H9 (cell line): ENCODE measurements around the gene KIF26A. TPM values are rescaled to one million over a fixed set of nuclear protein-coding genes. Genes with fewer than 3 reads are reported as not detected.

Experiments used
- DNase-seq: peaks from one replicate; pipeline ENCODE4 v3.0.0-alpha.2; 2017
- H2AFZ ChIP-seq: one replicate; pipeline ENCODE4 v1.6.1; 2013; ENCODE audit warnings: mild to moderate bottlenecking, low read length, control low read depth, moderate library complexity
- H2AK5ac ChIP-seq: 2 replicates; pipeline ENCODE4 v1.6.1; 2013; ENCODE audit warnings: low read length, control low read depth, mixed read lengths; ENCODE audit not compliant: insufficient read length
- H2BK120ac ChIP-seq: one replicate; pipeline ENCODE4 v1.6.1; 2013; ENCODE audit warnings: low read depth, mild to moderate bottlenecking, low read length, control low read depth, inconsistent platforms; ENCODE audit not compliant: poor library complexity, severe bottlenecking
- H2BK12ac ChIP-seq: 2 replicates; pipeline ENCODE4 v1.6.1; 2013; ENCODE audit warnings: low read length, control low read depth, mixed read lengths, low read depth; ENCODE audit not compliant: insufficient read length
- H2BK15ac ChIP-seq: 2 replicates; pipeline ENCODE4 v1.6.1; 2013; ENCODE audit warnings: low read depth, low read length, control low read depth
- H2BK20ac ChIP-seq: one replicate; pipeline ENCODE4 v1.6.1; 2013; ENCODE audit warnings: low read depth, mild to moderate bottlenecking, low read length, control low read depth, inconsistent platforms; ENCODE audit not compliant: poor library complexity, severe bottlenecking
- H2BK5ac ChIP-seq: 2 replicates; pipeline ENCODE4 v1.6.1; 2013; ENCODE audit warnings: low read length, control low read depth, mixed read lengths; ENCODE audit not compliant: insufficient read length
- H3K14ac ChIP-seq: 2 replicates; pipeline ENCODE4 v1.6.1; 2013; ENCODE audit warnings: low read length, control low read depth; ENCODE audit not compliant: insufficient read depth
- H3K18ac ChIP-seq: 2 replicates; pipeline ENCODE4 v1.6.1; 2013; ENCODE audit warnings: low read depth, mild to moderate bottlenecking, mixed read lengths, low read length, control low read depth; ENCODE audit not compliant: insufficient read length
- H3K23ac ChIP-seq: 2 replicates; pipeline ENCODE4 v1.6.1; 2013; ENCODE audit warnings: low read length, control low read depth, mixed read lengths, low read depth; ENCODE audit not compliant: insufficient read length
- H3K23me2 ChIP-seq: 2 replicates; pipeline ENCODE4 v1.6.1; 2013; ENCODE audit warnings: low read depth, mild to moderate bottlenecking, mixed read lengths, low read length, control low read depth; ENCODE audit not compliant: insufficient read length, poor library complexity, severe bottlenecking
- H3K27ac ChIP-seq: 2 replicates; pipeline ENCODE4 v1.5.1; 2013; ENCODE audit warnings: low read length, control low read depth, mixed read lengths, low read depth; ENCODE audit not compliant: insufficient read length
- H3K27me3 ChIP-seq: 2 replicates; pipeline ENCODE4 v1.6.1; 2013; ENCODE audit warnings: low read length, control low read depth, inconsistent platforms; ENCODE audit not compliant: insufficient read depth
- H3K4ac ChIP-seq: 2 replicates; pipeline ENCODE4 v1.6.1; 2013; ENCODE audit warnings: low read depth, mild to moderate bottlenecking, control low read depth, inconsistent platforms, low read length, moderate library complexity
- H3K4me1 ChIP-seq: 2 replicates; pipeline ENCODE4 v1.6.1; 2013; ENCODE audit warnings: low read length, control low read depth, inconsistent platforms; ENCODE audit not compliant: insufficient read depth
- H3K4me2 ChIP-seq: 2 replicates; pipeline ENCODE4 v1.6.1; 2013; ENCODE audit warnings: low read length, control low read depth, mixed read lengths; ENCODE audit not compliant: insufficient read length, insufficient read depth
- H3K56ac ChIP-seq: 2 replicates; pipeline ENCODE4 v1.6.1; 2013; ENCODE audit warnings: low read depth, mild to moderate bottlenecking, mixed read lengths, low read length, control low read depth; ENCODE audit not compliant: insufficient read length
- H3K79me1 ChIP-seq: 2 replicates; pipeline ENCODE4 v1.6.1; 2013; ENCODE audit warnings: low read depth, mild to moderate bottlenecking, moderate library complexity, low read length, control low read depth, inconsistent platforms; ENCODE audit not compliant: insufficient read depth, poor library complexity, severe bottlenecking
- H3K79me2 ChIP-seq: 2 replicates; pipeline ENCODE4 v1.6.1; 2013; ENCODE audit warnings: low read length, control low read depth, inconsistent platforms; ENCODE audit not compliant: insufficient read depth
- H3K9ac ChIP-seq: 2 replicates; pipeline ENCODE4 v1.6.1; 2013; ENCODE audit warnings: low read length, control low read depth, mixed read lengths; ENCODE audit not compliant: insufficient read length; ENCODE audit errors: extremely low read depth
- H3K9me3 ChIP-seq: one replicate; pipeline ENCODE4 v1.6.1; 2013; ENCODE audit warnings: low read depth, low read length, inconsistent platforms; ENCODE audit not compliant: control insufficient read depth
- H3T11ph ChIP-seq: one replicate; pipeline ENCODE4 v1.6.1; 2013; ENCODE audit warnings: mild to moderate bottlenecking, low read length, control low read depth, inconsistent platforms
- H4K20me1 ChIP-seq: one replicate; pipeline ENCODE4 v1.6.1; 2013; ENCODE audit not compliant: control insufficient read depth, insufficient read length, insufficient read depth
- H4K5ac ChIP-seq: 2 replicates; pipeline ENCODE4 v1.6.1; 2013; ENCODE audit warnings: low read depth, mild to moderate bottlenecking, mixed read lengths, low read length, control low read depth; ENCODE audit not compliant: insufficient read length
- H4K8ac ChIP-seq: replicated peaks from 2 replicates; pipeline ENCODE4 v1.6.1; 2013; ENCODE audit warnings: low read length, control low read depth, mixed read lengths, low read depth; ENCODE audit not compliant: insufficient read length
- H4K91ac ChIP-seq: 2 replicates; pipeline ENCODE4 v1.6.1; 2013; ENCODE audit warnings: low read depth, mild to moderate bottlenecking, moderate library complexity, mixed read lengths, low read length, control low read depth; ENCODE audit not compliant: insufficient read length
- H3K27ac Mint-ChIP-seq, 3 experiments: 2 replicates in 2 of 3; 3 replicates in 1 of 3; pipeline ENCODE4 v1.8.0; 2020 to 2021; ENCODE audit warnings: mixed read lengths in 3 of 3, mild to moderate bottlenecking in 1 of 3, moderate library complexity in 1 of 3
- H3K27me3 Mint-ChIP-seq: 2 replicates; pipeline ENCODE4 v1.8.0; 2021; ENCODE audit warnings: low read depth, mild to moderate bottlenecking, moderate library complexity, mixed read lengths
- H3K36me3 Mint-ChIP-seq, 3 experiments: 2 replicates in 2 of 3; 3 replicates in 1 of 3; pipeline ENCODE4 v1.8.0; 2020 to 2021; ENCODE audit warnings: low read depth in 3 of 3, mixed read lengths in 3 of 3; ENCODE audit not compliant: insufficient read depth in 1 of 3
- H3K4me1 Mint-ChIP-seq, 2 experiments: 2 replicates each; pipeline ENCODE4 v1.8.0; 2020; ENCODE audit warnings: mixed read lengths in 2 of 2
- H3K4me3 Mint-ChIP-seq, 2 experiments: 2 replicates in 1 of 2; 3 replicates in 1 of 2; pipeline ENCODE4 v1.8.0; 2020 to 2021; ENCODE audit warnings: mild to moderate bottlenecking in 2 of 2, mixed read lengths in 2 of 2, moderate library complexity in 1 of 2
- H3K9me3 Mint-ChIP-seq, 2 experiments: 2 replicates in 1 of 2; 3 replicates in 1 of 2; pipeline ENCODE4 v1.8.0; 2020; ENCODE audit warnings: mild to moderate bottlenecking in 2 of 2, mixed read lengths in 2 of 2, moderate library complexity in 1 of 2
- CTCF ChIP-seq: fragments of 200-600 bp; sonication (generic); conservative IDR thresholded peaks from 3 replicates; pipeline ENCODE4 v1.8.0; 2021; ENCODE audit warnings: antibody characterized with exemption, mild to moderate bottlenecking
- WGBS: extraction: QIAGEN DNeasy Blood & Tissue Kit; methylation state at CpG from one replicate; pipeline ENCODE4 v1.1.7; 2013; ENCODE audit warnings: missing lambda C conversion rate, low lambda C conversion rate, mixed read lengths; ENCODE audit not compliant: insufficient read length; ENCODE audit errors: extremely low coverage; 5-methylcytosine and 5-hydroxymethylcytosine counted together
- total RNA-seq: library from RNA; stranded (reverse); gene quantifications from 2 replicates; pipeline ENCODE4 v1.2.1, GENCODE V29; 2021

KIF26A gene
- total RNA-seq, 1 experiment from 2014 or later = 44.2 TPM

GRCh38 chr14:104102282-104102914 lies 36.0 kb upstream of the KIF26A start:
- Histone ChIP-seq H2BK5ac (no peak overlapping the region), H3K4me1 (no peaks in the 10 kb centered on the region), H3K4ac (no peak overlapping the region), H4K91ac (no peak overlapping the region), H3T11ph (no peak overlapping the region), H3K9me3 (no peaks in the 10 kb centered on the region), H3K23ac (no peak overlapping the region), H4K8ac (no peak overlapping the region), H2BK20ac (no peak overlapping the region), H2AK5ac (no peak overlapping the region), H3K14ac (no peak overlapping the region), H3K23me2 (no peaks in the 10 kb centered on the region), H4K20me1 (no peaks in the 10 kb centered on the region), H3K4me2 (no peak overlapping the region), H3K18ac (no peak overlapping the region), H2BK120ac (no peak overlapping the region), H3K9ac (no peak overlapping the region), H3K27ac (no peak overlapping the region), H2BK15ac (no peak overlapping the region), H2AFZ (no peak overlapping the region), H3K79me1 (no peaks in the 10 kb centered on the region), H4K5ac (no peak overlapping the region), H3K27me3 (no peaks in the 10 kb centered on the region), H2BK12ac (no peak overlapping the region), H3K56ac (no peak overlapping the region), H3K79me2 (no peaks in the 10 kb centered on the region)
- no peak for DNase-seq
- Mint-ChIP-seq H3K36me3 (no peaks in the 10 kb centered on the region), H3K9me3 (no peaks in the 10 kb centered on the region), H3K4me3 (no peak overlapping the region), H3K27me3 (peaks cover 2% of the 10 kb centered on the region; the same call in 1 of the 2 replicates), H3K27ac (peak overlapping the region in 1 of 3 experiments; percentile 62; a peak in 1 of 7 replicates), H3K4me1 (no peaks in the 10 kb centered on the region)
- no CpG with 5 or more reads among the region's 16 CpGs for WGBS
- no peak for TF ChIP-seq CTCF
